PFSK-1 (cell line): ENCODE results near the gene ZCCHC17.

ENCODE experiments used
- POLR2AphosphoS5 ChIP-seq: IDR thresholded peaks from 2 replicates; pipeline ENCODE4 v1.6.1; 2012; ENCODE audit warnings: low read depth, mild to moderate bottlenecking, control low read depth, low read length, moderate library complexity
- SIN3A ChIP-seq: IDR thresholded peaks from 2 replicates; pipeline ENCODE4 v1.6.1; 2012; ENCODE audit warnings: mild to moderate bottlenecking, low read length, moderate library complexity, borderline replicate concordance; ENCODE audit not compliant: insufficient read depth
- TAF1 ChIP-seq: IDR thresholded peaks from 2 replicates; pipeline ENCODE4 v1.6.1; 2012; ENCODE audit warnings: low read length, control low read depth, borderline replicate concordance; ENCODE audit not compliant: insufficient read depth
- TF ChIP-seq, protein P1 (sequence below), 2 experiments: IDR thresholded peaks; 2 replicates each; pipeline versions ENCODE4 v1.6.1 to v1.8.0; 2011 to 2012; ENCODE audit warnings: low read depth in 2 of 2, low read length in 2 of 2, control low read depth in 1 of 2, inconsistent platforms in 1 of 2, mild to moderate bottlenecking in 1 of 2, moderate library complexity in 1 of 2; ENCODE audit not compliant: insufficient read depth in 1 of 2

DNA sequence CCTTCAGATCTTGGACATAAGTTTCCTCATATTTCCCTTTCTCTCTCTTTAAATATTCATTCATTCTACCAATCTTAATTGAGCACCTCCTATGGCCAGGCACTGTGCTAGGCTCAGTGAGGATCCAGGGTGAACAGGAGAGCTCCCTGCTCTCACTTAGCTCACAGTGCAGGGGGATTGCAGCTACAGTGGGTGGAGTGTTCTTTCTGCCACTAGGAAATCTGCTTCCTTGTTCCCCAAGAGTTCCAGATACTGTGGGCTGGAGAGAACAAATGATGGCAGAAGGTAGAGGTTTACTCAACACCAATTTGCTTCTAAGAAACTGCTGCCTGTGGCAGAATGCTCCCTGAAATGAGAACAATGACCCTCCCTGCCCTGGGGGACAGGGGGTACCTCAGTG is 81.2 kb downstream of the ZCCHC17 start:
- TF ChIP-seq POLR2AphosphoS5 (no peak), SIN3A (no peak), TAF1 (no peak)
- TF ChIP-seq, protein P1, sequence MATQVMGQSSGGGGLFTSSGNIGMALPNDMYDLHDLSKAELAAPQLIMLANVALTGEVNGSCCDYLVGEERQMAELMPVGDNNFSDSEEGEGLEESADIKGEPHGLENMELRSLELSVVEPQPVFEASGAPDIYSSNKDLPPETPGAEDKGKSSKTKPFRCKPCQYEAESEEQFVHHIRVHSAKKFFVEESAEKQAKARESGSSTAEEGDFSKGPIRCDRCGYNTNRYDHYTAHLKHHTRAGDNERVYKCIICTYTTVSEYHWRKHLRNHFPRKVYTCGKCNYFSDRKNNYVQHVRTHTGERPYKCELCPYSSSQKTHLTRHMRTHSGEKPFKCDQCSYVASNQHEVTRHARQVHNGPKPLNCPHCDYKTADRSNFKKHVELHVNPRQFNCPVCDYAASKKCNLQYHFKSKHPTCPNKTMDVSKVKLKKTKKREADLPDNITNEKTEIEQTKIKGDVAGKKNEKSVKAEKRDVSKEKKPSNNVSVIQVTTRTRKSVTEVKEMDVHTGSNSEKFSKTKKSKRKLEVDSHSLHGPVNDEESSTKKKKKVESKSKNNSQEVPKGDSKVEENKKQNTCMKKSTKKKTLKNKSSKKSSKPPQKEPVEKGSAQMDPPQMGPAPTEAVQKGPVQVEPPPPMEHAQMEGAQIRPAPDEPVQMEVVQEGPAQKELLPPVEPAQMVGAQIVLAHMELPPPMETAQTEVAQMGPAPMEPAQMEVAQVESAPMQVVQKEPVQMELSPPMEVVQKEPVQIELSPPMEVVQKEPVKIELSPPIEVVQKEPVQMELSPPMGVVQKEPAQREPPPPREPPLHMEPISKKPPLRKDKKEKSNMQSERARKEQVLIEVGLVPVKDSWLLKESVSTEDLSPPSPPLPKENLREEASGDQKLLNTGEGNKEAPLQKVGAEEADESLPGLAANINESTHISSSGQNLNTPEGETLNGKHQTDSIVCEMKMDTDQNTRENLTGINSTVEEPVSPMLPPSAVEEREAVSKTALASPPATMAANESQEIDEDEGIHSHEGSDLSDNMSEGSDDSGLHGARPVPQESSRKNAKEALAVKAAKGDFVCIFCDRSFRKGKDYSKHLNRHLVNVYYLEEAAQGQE (IDR thresholded peaks at IDR 0.05; ENCODE audit: insufficient read depth in 1 of 2, low read depth in 2 of 2, low read length in 2 of 2): no peak
